Stimulated activated CD4-positive, alpha-beta T cell treated with anti-CD3 and anti-CD28 coated beads, Interleukin-2, amount 100 ng/mL, for 24 hours (primary cell): Measurements from ENCODE around the gene CACNA1E.

Experiments used
- DNase-seq, 2 donors: peaks; one replicate each; pipeline ENCODE4 v3.0.0-alpha.2; 2020

Gene CACNA1E

DNA sequence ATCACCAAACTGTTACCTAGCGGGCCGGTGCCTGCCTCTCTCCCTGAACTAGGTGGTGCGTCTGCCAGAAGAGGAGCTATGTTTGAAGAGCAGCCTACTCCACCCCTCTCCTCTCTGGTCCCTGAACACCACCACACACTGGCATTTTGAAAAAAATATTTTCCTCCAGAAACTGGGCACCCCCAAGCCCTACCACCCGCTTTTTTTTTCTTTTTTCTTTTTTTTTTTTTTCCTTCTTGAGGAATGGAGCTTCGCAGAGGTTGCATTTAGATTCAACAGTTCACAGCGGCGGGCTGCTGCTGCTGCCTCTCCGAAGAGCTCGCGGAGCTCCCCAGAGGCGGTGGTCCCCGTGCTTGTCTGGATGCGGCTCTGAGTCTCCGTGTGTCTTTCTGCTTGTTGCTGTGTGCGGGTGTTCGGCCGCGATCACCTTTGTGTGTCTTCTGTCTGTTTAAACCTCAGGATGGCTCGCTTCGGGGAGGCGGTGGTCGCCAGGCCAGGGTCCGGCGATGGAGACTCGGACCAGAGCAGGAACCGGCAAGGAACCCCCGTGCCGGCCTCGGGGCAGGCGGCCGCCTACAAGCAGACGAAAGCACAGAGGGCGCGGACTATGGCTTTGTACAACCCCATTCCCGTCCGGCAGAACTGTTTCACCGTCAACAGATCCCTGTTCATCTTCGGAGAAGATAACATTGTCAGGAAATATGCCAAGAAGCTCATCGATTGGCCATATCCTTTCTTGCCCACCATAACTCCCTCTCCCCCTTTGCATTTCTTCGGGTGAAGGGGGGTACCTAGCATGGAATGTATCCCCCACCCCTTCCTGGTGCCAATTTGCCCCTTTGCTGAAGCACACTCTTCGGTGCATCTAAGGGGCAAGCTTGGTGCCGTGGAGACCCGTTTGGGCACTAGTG lies at the start of gene CACNA1E:
Gene CACNA1E (plus strand): TSS at position 233 of the 911 bp plus-strand sequence. CDS start 228 bp downstream, at position 461.
- DNase-seq = no peak

DNA sequence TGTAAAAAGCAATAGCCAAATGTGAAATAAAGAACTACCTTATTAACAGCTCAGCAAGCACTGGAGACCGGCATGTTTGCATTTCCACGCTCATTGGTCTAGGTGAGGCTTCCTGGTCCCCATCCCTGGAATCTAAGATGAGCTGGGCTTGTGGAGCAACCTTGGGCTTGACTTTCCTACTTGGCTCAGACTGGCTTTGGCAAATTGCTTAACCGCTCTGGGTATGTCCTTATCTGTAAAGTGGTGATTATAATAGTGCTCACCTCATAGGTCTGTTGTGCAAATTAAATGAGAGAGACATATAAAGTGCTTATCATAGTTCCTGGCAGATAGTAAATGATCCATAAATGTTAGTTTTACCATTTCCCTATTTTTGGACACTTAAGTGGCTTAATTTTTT lies 49.4 kb upstream of the CACNA1E start:
- no peak for DNase-seq

DNA sequence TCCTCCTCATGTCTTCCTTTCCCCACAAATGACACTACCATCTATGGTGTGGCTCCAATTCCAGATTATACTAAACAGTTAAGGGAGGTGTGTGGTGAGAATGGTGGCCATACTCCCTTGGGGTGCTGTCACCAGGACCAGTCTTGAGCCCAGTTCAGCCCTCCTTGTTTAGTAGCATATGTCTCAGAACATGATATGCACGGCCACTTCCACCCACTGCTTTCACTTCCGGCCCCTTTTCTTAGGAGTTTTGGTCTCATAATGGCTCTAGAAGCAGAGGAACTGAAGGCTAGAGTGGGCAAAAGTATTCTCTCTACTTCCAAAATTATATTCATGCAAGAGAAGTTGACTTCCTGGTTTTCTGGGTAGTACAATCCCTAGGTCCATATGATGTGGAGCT lies 45.3 kb upstream of the CACNA1E start:
- no peak for DNase-seq

DNA sequence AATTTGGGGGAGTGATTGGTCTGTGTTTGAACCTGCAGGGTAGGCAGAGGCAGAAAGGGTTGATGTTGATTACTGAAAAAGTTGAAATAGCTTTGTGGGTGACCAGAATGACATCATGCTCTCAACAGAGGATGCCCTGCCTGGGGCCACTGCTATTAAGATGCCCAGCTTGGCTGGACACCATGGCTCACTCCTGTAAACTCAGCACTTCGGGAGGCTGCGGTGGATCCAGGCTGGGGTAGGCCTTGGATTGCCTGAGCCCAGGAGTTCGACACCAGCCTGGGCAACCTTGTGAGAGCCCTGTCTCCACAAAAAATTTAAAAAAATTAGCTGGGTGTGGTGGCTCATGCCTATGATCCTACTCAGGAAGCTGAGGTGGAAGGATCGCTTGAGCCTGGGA lies 42.8 kb upstream of the CACNA1E start:
- DNase-seq = no peak

DNA sequence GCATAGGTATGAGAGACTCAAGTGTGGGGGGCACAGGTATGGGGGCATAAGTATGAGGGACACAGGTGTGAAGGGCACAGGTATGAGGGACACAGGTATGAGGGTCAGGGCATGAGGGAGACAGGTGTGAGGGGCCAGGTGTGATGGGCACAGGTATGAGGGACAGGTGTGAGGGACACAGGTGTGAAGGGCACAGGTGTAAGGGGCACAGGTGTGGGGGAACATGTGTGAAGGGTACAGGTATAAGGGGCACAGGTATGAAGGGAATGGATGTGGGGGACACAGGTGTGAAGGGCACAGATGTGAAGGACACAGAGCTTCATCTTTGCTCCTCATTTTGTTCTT lies 41.2 kb upstream of the CACNA1E start:
- no peak for DNase-seq

DNA sequence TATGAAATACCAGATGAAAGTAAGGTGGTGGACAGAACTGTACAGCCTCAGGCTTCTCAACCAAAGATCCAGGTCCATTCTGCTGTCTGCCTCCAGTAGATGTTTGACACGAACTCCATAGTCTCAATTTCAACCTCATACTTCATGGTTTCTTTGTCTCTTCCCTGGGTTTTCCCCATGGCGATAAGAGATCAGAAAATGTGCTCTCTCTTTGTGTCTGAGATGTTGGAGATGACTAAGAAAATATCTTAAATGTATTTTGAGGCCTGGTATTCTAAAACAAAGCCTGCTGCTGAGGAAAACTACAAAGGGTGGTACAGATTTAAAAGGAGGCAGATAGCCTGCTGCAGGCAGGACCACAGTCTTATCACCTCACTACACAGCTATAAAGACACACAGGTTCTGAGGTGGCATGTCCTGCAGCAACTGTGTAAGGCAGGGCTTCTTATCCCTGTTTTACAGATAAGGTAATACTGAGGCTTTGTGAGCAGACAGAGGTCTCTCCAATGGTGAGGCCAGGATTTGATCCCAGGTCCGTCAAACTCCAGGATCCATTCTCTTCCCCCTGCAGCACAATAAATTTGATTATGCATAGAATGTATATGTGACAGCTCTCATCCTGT lies 40.0 kb upstream of the CACNA1E start:
- DNase-seq = no peak

DNA sequence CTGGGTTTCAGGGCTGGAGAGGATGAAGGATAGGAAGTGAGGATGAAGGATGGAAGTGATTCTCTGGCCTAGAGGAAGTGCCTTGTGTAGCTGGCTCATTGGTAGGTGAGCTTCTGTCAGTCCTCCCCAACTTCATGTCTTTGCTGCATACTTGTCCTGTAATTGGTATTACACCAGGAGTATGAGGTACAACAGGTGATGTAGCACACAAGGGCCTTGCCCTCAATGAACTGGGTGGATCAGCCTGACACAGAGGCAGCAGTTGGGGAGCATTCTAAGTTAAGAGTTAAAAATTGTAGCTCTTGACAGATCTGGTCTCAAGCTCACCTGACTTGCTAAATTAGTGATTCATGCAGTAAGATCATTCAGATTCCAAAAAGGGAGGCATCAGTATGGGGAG lies 37.9 kb upstream of the CACNA1E start:
- DNase-seq = no peak

DNA sequence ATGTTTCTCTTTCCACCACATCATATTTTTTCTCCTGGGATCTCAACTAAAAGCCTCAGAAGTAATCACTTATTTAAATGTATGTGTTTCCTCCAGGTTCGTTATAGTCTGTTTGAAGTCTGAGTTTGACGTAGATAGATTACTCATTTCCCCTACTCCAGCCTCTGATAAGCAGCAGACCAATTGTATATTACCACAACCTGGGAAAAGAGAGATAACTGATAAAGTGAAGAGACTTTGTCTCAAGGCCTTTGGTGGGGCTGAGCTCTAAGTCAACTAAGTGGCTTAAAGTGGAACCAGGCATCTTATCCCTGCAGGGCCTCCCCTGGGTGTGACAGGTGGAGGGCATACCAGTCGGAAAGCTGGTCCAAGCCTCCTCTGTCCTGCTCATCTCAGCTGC lies 34.9 kb upstream of the CACNA1E start:
- no peak for DNase-seq

DNA sequence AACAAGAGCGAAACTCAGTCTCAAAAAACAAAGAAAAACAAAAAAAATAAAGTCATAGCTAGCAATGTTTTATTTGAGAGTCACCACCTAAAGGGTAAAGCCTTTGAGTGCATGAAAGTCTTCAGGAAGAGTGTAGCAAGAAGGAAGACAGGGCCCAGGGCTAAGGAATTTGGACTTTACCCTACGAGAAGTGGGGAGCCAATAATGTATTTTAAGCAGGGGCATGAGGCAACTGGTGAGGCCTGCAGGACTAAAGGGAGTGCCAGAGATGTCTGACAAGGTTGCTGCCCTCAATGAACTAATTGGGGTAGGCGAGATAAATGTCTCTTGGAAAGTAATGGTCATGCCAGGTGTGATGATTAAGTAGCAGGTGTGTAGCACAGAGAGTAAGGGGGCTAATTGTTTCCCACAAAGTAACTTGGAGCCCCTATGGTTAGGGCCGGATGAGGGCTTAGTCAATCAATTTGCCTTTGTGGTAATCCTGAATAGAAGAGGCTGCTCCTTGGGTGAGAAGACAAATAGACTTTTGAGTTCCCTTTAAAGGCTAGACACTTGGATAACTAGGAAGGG lies 31.6 kb upstream of the CACNA1E start:
- no peak for DNase-seq

DNA sequence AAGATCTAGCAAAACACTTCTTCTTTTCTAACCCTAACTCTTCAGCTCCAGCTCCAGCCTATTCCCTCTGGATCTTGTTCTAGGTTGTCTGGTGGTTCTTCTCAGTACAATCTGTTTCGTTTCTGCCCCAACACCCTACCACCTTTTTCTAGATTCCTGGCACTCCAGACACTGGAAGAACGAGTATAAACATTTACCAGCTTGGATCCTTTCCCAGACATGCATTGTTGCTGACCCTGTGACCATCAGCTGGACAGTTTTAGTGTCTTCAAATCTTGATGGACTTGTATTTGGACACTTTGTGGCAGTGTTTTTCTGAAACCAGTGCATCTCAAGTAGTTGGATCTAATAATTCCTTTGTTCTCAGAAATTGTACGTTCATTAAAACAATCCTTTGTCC lies 30.6 kb upstream of the CACNA1E start:
- DNase-seq = no peak

DNA sequence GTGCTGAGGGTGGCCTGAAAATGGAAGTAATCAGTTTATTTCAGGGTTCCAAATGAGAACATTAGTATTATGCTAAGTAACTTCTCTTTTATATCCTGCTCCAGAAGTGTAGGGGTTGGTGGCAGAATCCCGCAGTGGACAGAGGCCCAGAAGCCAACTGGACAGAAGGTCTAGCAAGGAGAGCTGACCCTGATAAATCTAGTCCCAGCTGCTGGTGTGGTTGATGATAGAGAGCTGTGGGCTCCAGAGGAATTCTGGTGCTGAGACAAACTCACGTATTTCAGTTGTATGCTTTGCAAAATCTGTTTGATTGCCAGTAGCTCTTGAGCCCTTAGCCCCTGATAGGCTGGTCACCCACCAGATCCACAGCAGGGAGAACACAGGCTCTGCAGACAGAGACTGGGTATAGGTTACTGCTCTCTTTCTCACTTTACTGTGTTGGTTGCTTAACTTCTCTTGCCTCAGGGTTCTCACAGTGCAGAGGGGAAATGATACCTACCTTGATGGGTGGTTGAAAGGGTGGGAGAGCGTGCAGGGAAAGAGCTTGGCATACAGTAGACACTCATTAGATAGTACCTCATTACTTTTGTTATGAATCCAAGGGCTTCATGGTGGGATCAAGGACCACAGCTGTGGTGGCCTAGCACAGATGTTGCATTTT lies 29.6 kb upstream of the CACNA1E start:
- no peak for DNase-seq

DNA sequence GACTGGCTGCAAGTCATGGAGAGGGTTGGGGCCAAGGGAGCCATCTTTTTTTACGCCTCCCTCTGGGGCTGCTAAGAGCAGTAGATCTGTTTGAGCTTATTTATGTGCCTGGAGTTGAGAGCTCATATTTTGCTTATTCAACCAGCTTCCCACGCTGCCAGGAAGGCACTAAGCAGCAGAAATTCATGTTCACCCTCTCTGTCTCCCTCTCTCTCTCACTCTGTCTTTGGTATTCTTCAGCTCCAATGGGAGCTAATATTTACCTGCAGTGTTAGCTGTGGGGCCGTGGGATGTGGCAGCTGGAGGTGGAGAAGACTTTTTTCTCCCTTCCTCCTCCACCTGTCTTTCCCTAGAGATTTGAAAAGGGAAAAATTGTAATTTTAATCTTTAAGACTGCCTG lies 26.8 kb upstream of the CACNA1E start:
- no peak for DNase-seq

DNA sequence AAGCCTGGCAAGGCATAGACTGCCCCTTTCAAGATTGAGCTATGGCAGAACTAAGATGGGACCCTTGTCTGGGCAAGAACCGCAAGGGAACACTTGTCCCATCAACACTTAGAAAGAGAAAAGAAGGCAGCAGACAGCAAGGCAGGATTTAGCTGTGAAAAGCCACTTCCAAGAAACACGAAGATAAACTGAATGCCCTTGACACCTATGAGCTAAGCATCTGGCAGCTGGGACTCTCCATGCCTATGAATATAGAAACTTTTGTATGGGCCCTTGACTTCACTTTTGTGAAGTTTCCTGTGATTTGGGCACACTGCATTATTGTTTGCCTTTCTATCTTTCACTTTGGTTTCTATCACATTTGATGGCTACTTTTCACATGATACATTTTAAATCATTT lies 24.9 kb upstream of the CACNA1E start:
- no peak for DNase-seq

DNA sequence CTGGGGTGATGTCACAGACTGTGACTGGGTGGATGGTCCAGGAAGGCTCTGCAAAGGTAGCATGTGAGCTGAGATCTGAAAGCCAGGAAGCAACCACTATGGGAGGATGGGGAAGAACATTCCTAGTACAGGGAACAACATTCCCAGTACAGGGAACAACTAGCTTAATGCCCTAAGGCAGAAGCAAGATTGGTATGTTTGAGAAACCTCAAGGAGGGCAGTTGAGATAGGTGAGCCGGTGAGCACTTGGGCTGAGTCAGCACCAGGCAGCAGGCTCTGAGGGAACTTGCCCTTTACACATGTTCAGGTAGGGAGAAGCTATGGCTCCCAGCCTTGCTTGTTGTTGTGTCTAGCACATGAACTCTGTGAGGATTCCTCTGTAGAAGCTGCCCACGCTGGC lies 24.2 kb upstream of the CACNA1E start:
- no peak for DNase-seq

DNA sequence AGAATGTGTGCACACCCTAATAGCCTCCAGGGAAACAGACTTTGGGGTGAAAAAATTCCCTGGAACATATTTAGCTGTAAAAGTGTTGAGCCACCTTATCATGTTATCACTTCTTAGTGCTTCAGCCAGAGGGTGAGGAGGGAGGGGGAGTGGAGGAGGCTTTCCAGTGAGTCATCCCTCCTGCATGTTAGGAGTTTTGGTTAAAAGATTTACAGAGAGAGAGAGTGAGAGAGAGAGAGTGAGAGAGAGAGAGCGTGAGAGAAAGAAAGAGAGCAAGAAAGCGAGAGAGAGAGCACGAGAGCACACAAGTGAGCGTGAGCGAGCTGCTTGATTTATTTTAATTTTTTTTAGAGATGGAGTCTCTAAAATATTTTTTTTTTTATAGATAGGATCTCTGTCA lies 13.5 kb upstream of the CACNA1E start:
- no peak for DNase-seq

DNA sequence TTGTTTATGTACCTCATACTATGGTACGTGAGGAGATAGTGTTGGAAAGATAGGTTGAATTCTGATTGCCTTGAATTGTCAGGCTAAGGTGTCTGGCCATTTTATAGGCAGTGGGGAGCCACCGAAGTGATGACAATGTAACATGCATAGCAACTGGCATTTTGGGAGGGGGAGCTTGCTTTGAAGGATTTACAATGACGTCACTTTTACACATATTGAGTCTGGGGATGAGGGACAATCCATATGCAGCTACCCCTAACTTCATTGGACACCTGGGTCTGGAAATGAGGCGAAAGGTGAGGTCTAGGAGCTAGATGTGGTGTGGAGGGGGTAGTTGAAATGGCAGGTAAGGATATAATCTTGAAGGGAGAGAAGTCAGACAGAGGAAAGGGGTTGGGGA lies 7.7 kb upstream of the CACNA1E start:
- DNase-seq = no peak

DNA sequence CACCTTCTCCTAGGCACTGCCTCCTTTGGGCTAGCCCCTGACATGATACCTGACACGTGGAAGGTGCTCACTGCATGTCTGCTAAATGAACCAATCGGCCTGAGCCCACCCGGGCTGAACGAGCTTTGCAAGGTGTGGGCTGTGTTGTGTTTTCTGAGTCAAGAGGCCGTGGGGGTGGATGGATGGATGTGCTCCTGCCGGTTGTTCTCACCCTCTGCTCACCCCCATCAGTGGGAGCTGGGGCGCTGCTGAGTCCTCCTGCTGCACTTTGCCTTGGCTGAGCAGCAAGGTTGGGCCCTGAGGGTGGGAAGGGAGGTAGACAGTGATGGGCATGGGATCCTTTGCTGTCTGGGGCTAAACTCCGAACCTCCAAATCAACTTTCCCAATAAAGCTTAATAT lies 6.7 kb upstream of the CACNA1E start:
- no peak for DNase-seq

DNA sequence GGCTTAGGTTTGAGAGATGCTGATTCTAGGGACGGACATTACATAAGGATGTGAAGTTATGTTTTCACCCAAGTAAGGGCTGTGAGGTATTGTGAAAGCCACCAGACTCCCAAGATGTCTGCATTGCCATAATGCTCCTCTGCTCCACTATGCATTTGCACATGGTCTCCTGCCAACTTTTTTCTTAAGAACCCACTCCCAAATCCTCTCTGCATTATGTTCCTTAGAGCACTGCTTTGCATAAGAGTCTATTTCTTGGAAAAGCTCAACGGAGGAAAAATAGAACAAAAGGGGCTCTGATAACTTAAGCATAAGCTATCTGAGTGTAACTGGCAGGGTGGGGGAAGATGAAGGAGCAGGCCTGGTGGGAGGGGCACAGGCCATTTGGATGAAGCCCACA lies 5.0 kb upstream of the CACNA1E start:
- DNase-seq = no peak

DNA sequence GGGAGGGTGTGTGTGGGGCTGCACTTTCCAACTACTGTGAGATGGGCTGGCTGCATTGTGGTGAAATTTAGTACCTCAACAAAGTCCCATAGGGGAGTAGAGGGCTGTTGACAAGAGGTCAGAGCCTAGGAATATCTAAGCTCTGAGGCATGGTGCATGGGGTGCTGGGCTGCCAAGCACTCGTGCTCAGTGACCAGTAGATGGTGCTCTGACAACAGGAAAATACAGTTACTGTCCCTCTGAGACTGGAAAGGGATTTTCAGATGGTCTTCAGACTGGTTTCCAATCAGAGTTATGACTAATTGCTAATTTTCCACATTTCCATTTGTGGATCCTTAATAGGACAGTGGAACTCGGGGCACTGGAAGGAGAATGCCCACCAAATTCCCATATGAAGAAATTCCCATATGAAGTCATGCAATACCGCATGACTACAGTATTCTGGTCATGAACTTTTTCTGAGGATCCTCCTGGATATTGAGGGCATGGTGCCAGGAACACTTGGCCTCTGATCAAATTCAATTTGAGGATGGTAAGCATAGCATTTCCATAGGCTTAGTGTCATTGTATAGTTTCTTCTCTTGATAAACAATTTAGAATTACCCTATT lies 4.1 kb upstream of the CACNA1E start:
- no peak for DNase-seq

DNA sequence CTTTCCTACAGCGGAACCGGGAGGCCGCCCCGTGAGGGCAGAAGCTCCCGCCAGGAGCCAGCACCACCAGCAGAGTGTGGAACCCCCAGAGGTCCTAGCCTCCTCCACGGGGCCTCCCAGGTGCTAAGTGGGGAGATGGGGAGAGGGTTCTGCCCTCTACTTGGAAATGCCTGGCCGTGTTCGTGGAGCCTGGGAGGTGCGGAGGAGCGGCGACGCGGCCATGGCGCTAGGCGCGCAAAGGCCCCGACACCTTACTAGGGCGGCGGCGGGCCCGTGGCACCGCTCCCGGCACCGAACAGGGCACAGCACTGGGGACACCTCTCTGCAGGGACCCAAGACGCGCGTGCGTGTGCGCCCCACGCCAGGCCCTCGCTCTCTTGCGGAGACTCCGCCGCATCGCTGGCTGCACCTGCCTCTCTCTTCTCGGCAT lies 1.3 kb upstream of the CACNA1E start:
- DNase-seq = no peak

DNA sequence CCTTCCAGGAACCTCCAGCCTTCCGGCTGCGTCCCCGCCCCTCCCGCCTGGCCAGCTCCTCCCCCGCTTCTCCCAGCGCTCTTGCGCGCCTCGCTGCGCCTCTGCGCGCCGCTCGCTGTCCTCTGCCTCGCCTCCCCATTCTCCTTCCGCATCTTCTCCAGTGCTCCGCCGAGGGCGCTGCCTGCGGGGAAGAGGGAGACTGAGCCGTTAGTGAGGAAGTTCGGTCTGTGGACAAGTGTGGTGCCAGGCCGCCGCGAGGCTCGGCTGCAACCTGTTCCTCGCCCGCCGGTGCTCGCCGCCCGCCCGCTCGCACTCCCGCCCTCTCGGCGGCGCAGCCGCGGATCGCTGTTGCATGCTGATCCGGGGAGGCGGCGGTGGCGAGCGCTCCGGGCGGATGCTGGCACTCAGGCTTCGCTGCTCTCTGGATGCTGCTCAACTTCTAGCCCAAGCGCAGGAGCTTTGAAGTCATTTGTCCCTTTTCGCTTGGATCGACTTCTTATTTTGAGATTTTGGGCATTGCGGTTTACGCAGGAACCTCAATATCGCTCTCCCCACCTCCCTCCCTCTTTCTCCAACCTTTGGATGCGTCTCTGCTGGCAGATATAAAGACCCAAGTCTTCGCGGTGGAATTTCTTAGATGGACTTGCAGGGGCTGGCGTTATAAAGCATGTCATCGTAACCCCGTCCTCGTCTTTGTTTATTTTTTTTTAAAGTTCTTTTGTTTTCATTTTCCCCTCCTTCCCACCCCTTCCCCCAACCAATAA lies 614 bp upstream of the CACNA1E start:
- DNase-seq = peak in 1 of 2 donors; percentile 69

DNA sequence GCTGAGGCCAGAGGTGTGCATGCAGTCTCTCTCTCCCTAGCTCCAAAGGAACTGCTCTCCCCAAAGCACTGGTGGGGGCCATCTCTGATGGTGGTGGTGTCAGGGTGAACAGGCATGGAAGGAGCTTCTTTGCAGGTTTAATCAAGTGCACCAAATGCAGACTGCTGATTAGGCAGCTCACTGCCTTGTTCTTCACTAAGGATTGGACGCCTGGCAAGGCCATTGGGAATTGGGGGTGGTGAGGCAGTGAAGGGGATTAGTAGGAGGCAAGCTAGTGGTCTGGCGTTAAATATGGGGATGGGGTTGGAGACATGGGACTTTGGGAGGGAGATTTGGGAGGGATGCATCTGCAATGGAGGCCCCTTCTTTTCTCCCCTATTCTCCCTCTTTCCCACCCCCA lies 1.5 kb downstream of the CACNA1E start:
- no peak for DNase-seq
